Endothelial cell of umbilical vein (primary cell): Measurements from ENCODE around the gene MRGPRE.

Experiments
- CTCF ChIP-seq, 2 donors: IDR thresholded peaks; 1 replicate in 1 of 2; 2 replicates in 1 of 2; pipeline ENCODE4 v1.5.1; 2011; ENCODE audit warnings: low read length in 2 of 2, mild to moderate bottlenecking in 2 of 2, moderate library complexity in 2 of 2, control low read depth in 1 of 2, inconsistent platforms in 1 of 2, low read depth in 1 of 2; ENCODE audit not compliant: insufficient read depth in 1 of 2; ENCODE audit errors: extremely low read depth in 1 of 2
- EZH2 ChIP-seq: IDR thresholded peaks from 2 replicates; pipeline ENCODE4 v1.6.1; 2012; ENCODE audit warnings: borderline replicate concordance, low read depth, mild to moderate bottlenecking, moderate library complexity, low read length, inconsistent platforms; ENCODE audit not compliant: severe bottlenecking
- JUN ChIP-seq: IDR thresholded peaks from 2 replicates; pipeline ENCODE4 v1.6.1; 2011; ENCODE audit warnings: borderline replicate concordance, low read depth; ENCODE audit not compliant: insufficient read length, insufficient read depth
- POLR2A ChIP-seq: IDR thresholded peaks from 2 replicates; pipeline ENCODE4 v1.6.1; 2012; ENCODE audit warnings: low read depth, mild to moderate bottlenecking, control low read depth, low read length

GRCh38 chr11:3229673-3230630, 2.3 kb downstream of the MRGPRE start:
- TF ChIP-seq CTCF (IDR thresholded peaks at IDR 0.05; ENCODE audit: extremely low read depth in 1 of 2, insufficient read depth in 1 of 2, low read depth in 1 of 2, low read length in 2 of 2): no peak
- no peak for TF ChIP-seq POLR2A
- TF ChIP-seq JUN: no peak
- no peak for TF ChIP-seq EZH2
